Natural killer cell treated with Interleukin-12 subunit alpha and Interleukin-12 subunit beta and Interleukin-15 and Interleukin-18, amount 100 ng/mL, for 72 hours (primary cell): ENCODE results near the gene EN1. TPM values are rescaled to one million over a fixed set of nuclear protein-coding genes. Genes with fewer than 3 reads are reported as not detected.

ENCODE experiments used
- ATAC-seq, 2 donors: fragments of 150-1000 bp; cut with Tn5 transposase in 1 of 2; sonication (Bioruptor Pico), chemical (Tn5 transposase) in 1 of 2; 2 replicates each; pipeline ENCODE4 v1.10.0; 2021
- DNase-seq: peaks from one replicate; pipeline ENCODE4 v3.0.0; 2022; ENCODE audit warnings: low spot score
- H3K27ac Mint-ChIP-seq, 2 donors: 1 replicate in 1 of 2; 2 replicates in 1 of 2; pipeline ENCODE4 v1.8.0; 2022; ENCODE audit warnings: mixed read lengths in 2 of 2, mild to moderate bottlenecking in 1 of 2, moderate library complexity in 1 of 2
- H3K27me3 Mint-ChIP-seq, 2 donors: 1 replicate in 1 of 2; 2 replicates in 1 of 2; pipeline ENCODE4 v1.8.0; 2022; ENCODE audit warnings: mixed read lengths in 2 of 2
- H3K36me3 Mint-ChIP-seq: one replicate; pipeline ENCODE4 v1.8.0; 2022; ENCODE audit warnings: mixed read lengths
- H3K4me1 Mint-ChIP-seq, 2 donors: 1 replicate in 1 of 2; 2 replicates in 1 of 2; pipeline ENCODE4 v1.8.0; 2022; ENCODE audit warnings: low read depth in 2 of 2, mixed read lengths in 2 of 2, mild to moderate bottlenecking in 1 of 2
- H3K4me3 Mint-ChIP-seq: one replicate; pipeline ENCODE4 v1.8.0; 2022; ENCODE audit warnings: mixed read lengths
- H3K9me3 Mint-ChIP-seq: 2 replicates; pipeline ENCODE4 v1.8.0; 2022; ENCODE audit warnings: mixed read lengths
- total RNA-seq, 2 donors: library from RNA; stranded (reverse); gene quantifications; one replicate each; pipeline ENCODE4 v1.2.3, GENCODE V29; 2022

The EN1 gene
- total RNA-seq, 2 donors from 2014 or later = not detected

DNA sequence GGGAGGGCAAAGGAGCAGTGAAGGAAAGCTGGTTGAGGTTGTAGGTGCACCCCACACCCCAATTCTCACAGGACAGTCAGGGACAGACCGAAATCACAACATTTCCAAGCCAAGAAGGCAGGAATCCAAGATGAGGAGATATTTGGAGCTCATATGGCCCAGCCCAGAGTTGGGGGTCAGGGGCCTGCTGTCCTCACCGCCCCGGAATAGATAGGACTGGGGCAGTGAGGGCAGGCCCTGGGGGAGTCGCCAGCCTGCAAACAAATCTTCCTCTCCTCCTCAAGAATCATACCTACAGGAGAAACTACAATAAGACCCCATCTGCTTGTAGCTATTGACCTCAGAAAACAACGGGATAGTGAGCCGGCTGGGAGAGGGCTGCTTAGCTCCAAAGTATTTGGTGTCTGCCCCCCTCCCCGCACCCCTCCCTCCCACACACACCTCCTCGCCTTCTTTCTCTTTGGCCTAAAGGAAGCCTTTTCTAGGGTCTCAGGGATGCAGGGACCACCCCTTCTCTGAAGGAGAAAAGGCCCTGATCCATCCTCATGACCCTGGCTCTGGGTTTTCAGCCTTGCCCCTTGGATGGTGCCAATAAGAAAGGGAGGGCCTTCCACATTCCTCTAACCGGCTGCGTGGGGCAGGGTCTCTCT lies 3.8 kb downstream of the EN1 start:
- Mint-ChIP-seq H3K27me3 (peaks cover 50 to 72% of the 10 kb centered on the region in 2 donors), H3K27ac (no peak overlapping the region), H3K4me3 (peak overlapping the region; percentile 27), H3K36me3 (no peaks in the 10 kb centered on the region), H3K4me1 (peaks cover 11 to 16% of the 10 kb centered on the region in 2 donors), H3K9me3 (no peaks in the 10 kb centered on the region)
- DNase-seq = no peak
- ATAC-seq = no peak

DNA sequence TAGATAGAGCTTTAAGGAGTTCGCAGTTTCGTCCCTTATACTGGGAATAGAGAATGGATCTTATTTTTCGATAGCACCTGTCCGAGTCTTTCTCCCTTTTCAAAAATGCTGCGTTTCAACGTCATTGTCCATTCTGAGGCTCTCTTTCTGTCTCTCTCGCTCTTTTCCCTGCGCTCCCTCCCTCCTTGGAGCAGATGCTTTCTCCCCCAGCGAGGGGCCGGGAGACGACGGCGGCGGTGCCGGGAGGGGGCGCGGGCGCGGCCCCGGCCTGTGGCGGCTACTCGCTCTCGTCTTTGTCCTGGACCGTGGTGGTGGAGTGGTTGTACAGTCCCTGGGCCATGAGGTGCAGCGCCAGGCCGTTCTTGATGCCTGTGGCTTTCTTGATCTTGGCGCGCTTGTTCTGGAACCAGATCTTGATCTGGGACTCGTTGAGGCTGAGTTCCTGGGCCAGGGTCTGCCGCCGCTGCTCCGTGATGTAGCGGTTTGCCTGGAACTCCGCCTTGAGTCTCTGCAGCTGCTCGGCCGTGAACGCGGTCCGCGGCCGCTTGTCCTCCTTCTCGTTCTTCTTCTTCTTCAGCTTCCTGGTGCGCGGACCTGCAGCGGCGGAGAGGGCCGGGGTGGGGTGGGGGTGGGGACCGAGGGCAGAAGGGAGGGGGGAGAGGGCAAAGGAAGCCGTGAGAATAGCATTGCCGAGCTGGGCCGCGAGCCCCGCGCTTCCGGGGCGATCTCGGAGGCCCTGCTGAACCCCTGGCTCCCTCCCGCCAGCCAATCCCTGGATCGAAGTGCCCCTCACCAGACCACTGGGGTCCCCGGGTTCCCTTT lies 4.6 kb downstream of the EN1 start:
- Mint-ChIP-seq H3K27ac (no peak overlapping the region), H3K9me3 (no peaks in the 10 kb centered on the region), H3K27me3 (peaks cover 46 to 71% of the 10 kb centered on the region in 2 donors), H3K4me3 (peak overlapping the region; percentile 85), H3K36me3 (no peaks in the 10 kb centered on the region), H3K4me1 (peaks cover 8 to 14% of the 10 kb centered on the region in 2 donors)
- no peak for DNase-seq
- ATAC-seq = no peak

DNA sequence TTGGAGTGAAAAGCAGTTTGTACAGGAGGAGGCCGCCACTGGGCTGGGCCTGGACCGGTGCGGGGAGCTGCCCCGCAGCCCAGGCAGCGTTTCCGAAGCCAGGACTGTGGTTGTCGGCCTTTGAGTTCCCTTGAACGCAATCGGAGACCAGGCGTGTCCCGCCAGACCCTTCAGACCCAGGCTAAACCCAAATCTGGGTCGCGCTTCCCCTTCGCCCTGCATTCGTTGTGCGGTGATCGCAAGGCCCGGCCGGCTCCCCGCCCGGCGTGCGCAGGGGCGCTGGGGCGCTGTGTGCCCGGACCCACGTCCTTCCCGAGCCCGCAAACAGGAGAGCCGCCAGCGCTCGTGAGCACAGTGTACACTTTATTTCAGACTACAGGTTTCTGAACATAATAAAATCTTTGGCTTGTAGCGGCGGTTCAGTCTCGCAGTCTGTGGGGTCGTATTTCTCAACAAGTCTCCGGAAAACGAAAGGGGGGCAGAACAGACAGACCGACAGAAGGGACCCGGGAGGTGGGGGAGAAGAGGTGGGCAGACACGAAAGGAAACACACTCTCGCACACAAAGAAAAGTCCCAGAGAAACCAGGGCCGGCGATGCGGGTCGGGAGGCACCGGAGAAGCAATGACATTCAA lies 5.5 kb downstream of the EN1 start:
- ATAC-seq = no peak

DNA sequence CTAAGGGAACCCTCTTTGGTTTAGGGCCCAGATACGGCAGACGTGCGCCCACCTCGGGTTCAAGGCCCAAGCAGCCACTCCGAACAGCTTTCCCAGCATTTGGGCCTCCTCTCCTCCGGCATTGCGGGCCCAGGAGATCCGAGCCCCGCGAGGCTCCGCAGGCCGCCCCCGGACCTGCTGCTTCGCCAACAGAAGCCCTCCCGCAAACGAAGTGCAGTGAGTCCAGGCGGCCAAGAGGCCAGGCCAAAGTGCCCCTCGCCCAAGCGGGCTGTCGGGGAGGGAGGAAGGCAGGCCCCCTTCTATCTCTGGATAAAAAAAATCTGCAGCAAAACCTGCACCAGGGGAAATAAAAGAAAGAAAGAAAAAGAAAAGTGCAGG lies 6.0 kb downstream of the EN1 start:
- peaks cover 8 to 14% of the 10 kb centered on the region in 2 donors for H3K4me1 Mint-ChIP-seq
- peaks cover 58 to 82% of the 10 kb centered on the region in 2 donors for H3K27me3 Mint-ChIP-seq
- H3K27ac Mint-ChIP-seq = no peak overlapping the region
- H3K4me3 Mint-ChIP-seq = peak overlapping the region; percentile 85
- DNase-seq (no peak), ATAC-seq (no peak)
- no peaks in the 10 kb centered on the region for H3K36me3 Mint-ChIP-seq
- no peaks in the 10 kb centered on the region for H3K9me3 Mint-ChIP-seq

More for the DNA sequence above, 5.5 kb downstream of the EN1 start:
- no peak overlapping the region for H3K27ac Mint-ChIP-seq
- H3K27me3 Mint-ChIP-seq = peaks cover 54 to 77% of the 10 kb centered on the region in 2 donors
- no peak for DNase-seq
- peaks cover 8 to 14% of the 10 kb centered on the region in 2 donors for H3K4me1 Mint-ChIP-seq
- peak overlapping the region; percentile 85 for H3K4me3 Mint-ChIP-seq
- H3K36me3 Mint-ChIP-seq = no peaks in the 10 kb centered on the region
- no peaks in the 10 kb centered on the region for H3K9me3 Mint-ChIP-seq

DNA sequence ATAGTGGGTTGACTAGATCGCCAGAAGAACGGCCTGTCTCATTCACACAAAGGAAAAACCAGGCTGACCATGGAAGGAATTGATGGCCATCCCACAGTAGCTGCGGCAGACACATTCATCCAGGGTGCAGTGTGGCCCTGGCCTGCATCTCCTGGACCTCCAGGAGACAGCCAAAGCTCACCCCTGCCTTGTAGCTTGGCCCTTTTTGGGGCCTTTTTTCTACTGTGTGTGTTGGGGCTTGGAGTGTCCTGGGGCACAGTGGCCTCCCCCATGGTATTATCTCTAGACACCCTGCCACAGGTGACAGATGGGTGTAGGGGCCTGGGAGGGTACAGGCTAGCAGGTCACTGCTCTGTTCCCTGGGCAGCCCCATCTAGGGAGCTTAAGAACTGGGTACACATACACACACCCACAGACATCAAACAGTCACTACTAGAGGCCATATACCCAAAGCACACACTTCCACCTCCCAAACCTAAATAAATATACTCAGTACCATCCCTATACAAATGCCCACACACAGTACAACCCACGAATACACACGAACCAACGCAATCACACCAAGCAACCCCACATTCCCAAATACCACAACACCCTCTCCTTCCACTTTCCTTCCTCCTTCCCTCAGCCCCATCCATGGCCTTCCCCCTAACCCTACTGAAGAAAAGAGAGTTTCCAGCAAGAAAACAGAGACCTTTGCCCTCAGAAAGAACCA lies 8.6 kb downstream of the EN1 start:
- ATAC-seq (no peak), DNase-seq (no peak)
- no peaks in the 10 kb centered on the region for H3K9me3 Mint-ChIP-seq
- peaks cover 50 to 80% of the 10 kb centered on the region in 2 donors for H3K27me3 Mint-ChIP-seq
- H3K4me1 Mint-ChIP-seq = peaks cover 8 to 11% of the 10 kb centered on the region in 2 donors
- H3K36me3 Mint-ChIP-seq = no peaks in the 10 kb centered on the region
- no peak overlapping the region for H3K4me3 Mint-ChIP-seq
- no peak overlapping the region for H3K27ac Mint-ChIP-seq

DNA sequence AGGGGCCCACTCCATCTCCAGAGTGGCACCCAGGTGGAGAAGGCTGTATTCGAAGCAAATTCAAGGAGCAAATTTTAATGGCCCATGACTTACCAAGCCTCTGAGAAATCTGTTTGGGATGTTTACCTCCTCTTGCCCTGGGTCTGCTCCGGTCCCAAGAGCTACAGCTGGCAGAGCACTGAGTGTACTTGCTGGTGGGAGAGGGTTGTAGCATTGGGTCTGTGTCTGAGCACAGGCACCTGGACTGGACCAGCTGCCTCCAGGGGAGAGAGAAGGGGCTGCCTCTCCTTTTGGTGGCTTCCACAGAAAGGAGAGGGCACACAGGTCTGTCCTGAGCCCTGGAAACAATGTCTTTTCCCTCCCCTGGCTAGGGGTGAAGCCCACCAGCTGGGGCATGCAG lies 9.8 kb downstream of the EN1 start:
- Mint-ChIP-seq H3K4me3 (no peak overlapping the region), H3K27me3 (peaks cover 54 to 69% of the 10 kb centered on the region in 2 donors), H3K4me1 (peaks cover 7 to 8% of the 10 kb centered on the region in 2 donors), H3K9me3 (no peaks in the 10 kb centered on the region), H3K36me3 (no peaks in the 10 kb centered on the region), H3K27ac (no peak overlapping the region)
- peak in 1 of 2 donors; percentile 4 for ATAC-seq
- no peak for DNase-seq

DNA sequence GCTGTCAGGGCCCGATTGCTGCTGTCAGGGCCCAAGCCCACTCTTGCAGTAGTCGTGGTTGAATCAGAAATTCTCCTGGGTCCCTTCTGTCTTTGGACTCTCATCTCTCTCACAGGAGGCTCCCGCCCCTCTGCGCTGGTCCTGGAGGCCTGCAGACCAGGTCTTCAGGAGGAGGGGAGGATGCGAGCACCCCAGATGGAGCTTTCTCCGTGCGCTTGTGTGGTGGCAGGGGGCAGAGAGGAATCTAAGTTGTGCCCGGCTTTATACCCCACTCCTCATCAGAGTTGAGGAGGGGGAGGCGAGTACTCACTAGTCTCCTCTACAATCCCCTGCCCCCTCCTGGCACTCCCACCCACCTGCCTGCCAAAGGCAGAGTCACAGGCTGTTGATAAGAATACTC lies 10.4 kb downstream of the EN1 start:
- peaks cover 54 to 68% of the 10 kb centered on the region in 2 donors for H3K27me3 Mint-ChIP-seq
- DNase-seq = no peak
- H3K36me3 Mint-ChIP-seq = no peaks in the 10 kb centered on the region
- no peak overlapping the region for H3K4me3 Mint-ChIP-seq
- no peak overlapping the region for H3K27ac Mint-ChIP-seq
- peaks cover 4% of the 10 kb centered on the region in 2 donors for H3K4me1 Mint-ChIP-seq
- H3K9me3 Mint-ChIP-seq = no peaks in the 10 kb centered on the region
- ATAC-seq = no peak

DNA sequence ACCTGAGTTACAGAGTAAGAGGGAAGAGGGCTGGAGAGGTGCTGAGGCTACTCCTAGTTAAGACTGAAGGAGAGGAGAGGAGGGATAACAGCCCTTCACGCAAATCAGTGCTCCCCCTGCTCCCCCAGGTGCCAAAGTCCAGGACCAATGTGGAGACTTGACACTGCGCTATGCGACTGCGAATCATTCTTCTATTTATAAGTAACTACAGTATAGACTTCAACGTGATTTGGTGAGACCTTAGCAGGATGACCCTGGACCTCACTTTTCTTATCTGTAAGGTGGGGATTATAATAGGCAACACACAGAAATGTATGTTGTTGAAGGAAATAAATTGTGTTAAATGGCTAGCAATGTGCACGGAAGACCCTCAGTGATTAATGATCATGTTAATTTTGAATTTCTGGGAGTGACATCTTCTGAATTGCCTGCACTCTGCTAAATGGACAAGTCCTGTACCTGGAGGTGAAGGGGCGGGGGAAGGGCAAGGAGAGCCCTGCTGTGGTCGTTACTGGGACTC lies 11.0 kb downstream of the EN1 start:
- Mint-ChIP-seq H3K27ac (no peak overlapping the region), H3K9me3 (no peaks in the 10 kb centered on the region), H3K36me3 (no peaks in the 10 kb centered on the region), H3K4me1 (peaks cover 0 to 3% of the 10 kb centered on the region in 2 donors), H3K4me3 (peak overlapping the region; percentile 8), H3K27me3 (peaks cover 53 to 65% of the 10 kb centered on the region in 2 donors)
- DNase-seq (no peak), ATAC-seq (no peak)

DNA sequence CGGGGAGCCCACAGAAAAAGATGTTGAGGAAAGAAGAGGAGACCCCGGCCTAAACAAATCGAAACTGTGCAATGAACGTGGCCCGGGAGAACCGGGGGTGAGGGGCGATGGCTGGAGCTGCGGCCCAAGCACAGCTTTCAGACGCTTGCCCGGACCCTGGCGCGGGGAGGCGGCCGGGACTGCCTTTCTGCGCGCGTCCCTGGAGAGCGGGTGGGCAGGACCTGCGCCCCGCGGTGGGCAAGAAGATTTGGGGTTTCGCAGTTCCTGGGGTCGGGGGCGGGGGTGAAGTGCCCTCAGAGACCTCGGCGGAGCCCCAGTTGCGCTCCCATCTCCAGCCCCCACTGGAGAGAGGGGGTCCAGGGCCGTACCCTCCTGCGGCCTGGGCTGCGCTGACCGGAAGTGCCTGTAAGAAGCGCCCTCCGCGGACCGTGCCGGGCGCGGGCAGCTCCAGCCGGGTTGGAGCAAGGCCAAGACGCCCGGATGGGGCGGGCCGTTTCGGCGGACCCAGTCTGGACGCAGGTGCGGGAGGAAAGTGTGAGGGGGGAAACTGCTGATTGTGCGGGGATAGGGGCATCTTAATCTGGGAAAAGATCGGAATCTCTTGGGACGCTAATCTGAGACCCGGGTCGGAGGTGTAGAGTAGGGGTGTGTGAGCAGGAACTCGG lies 11.6 kb downstream of the EN1 start:
- DNase-seq (no peak), ATAC-seq (no peak)
- peaks cover 50 to 66% of the 10 kb centered on the region in 2 donors for H3K27me3 Mint-ChIP-seq
- no peaks in the 10 kb centered on the region for H3K36me3 Mint-ChIP-seq
- peak overlapping the region; percentile 44 for H3K4me3 Mint-ChIP-seq
- H3K9me3 Mint-ChIP-seq = no peaks in the 10 kb centered on the region
- H3K27ac Mint-ChIP-seq = no peak overlapping the region
- peaks cover 0 to 3% of the 10 kb centered on the region in 2 donors for H3K4me1 Mint-ChIP-seq

DNA sequence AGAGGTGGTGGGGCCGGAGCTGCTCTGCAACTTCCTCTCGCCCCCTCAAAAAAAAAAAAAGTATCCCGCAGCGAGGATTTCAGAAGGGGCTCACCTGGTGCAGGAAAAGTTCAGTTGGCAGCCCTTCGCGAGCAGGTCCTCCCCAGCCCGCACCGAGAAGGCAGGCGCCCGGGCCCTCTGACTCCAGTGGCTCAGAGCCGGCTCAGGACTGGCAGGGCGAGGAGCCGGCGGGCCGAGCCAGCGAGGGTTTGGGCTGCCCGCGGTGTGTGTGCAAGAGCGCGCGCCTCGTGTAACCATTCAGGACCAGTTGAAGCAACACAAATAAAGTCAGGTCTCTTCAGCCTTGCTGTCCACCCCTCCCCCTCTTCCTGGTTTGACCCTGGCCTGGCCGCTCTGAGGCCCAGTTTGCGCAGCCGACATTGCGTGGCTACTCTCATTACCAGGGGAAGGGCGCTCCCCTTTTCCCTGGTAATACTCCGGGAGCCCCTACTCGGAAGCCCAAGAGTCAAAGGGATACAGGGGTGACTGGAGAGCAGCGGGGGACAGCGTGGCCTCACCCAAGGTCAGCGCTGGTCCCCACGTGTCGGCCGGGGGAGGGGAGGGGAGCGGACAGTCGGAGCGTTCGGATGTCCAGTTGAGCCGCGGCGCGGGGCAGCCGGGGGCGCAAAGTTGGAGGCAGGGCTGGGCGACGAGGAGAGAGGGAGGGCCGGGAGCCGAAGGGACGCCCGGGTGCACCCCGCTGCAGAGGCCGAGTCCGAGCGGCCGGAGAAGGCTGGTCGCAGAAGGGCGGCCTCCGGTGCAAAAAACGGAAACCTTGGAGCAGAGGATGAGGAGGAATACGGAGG lies 12.3 kb downstream of the EN1 start:
- Mint-ChIP-seq H3K4me1 (peaks cover 0 to 3% of the 10 kb centered on the region in 2 donors), H3K9me3 (no peaks in the 10 kb centered on the region), H3K27ac (no peak overlapping the region), H3K36me3 (no peaks in the 10 kb centered on the region), H3K27me3 (peaks cover 49 to 66% of the 10 kb centered on the region in 2 donors), H3K4me3 (peak overlapping the region; percentile 44)
- no peak for DNase-seq
- ATAC-seq = no peak

DNA sequence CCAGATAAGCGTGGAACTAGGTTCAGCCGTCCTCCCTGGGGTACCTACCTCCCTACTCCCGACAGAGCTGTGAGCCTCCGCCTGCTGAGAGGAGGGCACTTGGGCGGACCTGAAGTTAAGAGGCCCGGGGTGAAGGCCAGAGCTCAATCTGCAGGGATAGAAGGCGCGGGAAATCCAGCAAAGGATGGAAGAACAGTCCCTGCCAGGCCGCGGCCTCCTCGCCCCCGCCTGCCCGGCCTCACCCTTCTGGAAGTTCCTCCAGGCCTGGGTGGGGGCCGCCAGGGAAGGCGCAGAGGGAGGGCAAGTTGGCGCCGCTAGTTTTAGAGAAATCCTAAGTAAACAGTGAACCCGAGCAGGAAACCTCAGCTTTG lies 13.0 kb downstream of the EN1 start:
- H3K27ac Mint-ChIP-seq = no peak overlapping the region
- H3K36me3 Mint-ChIP-seq = no peaks in the 10 kb centered on the region
- peaks cover 47 to 65% of the 10 kb centered on the region in 2 donors for H3K27me3 Mint-ChIP-seq
- no peaks in the 10 kb centered on the region for H3K9me3 Mint-ChIP-seq
- no peak for ATAC-seq
- DNase-seq = no peak
- peaks cover 0 to 3% of the 10 kb centered on the region in 2 donors for H3K4me1 Mint-ChIP-seq
- no peak overlapping the region for H3K4me3 Mint-ChIP-seq

DNA sequence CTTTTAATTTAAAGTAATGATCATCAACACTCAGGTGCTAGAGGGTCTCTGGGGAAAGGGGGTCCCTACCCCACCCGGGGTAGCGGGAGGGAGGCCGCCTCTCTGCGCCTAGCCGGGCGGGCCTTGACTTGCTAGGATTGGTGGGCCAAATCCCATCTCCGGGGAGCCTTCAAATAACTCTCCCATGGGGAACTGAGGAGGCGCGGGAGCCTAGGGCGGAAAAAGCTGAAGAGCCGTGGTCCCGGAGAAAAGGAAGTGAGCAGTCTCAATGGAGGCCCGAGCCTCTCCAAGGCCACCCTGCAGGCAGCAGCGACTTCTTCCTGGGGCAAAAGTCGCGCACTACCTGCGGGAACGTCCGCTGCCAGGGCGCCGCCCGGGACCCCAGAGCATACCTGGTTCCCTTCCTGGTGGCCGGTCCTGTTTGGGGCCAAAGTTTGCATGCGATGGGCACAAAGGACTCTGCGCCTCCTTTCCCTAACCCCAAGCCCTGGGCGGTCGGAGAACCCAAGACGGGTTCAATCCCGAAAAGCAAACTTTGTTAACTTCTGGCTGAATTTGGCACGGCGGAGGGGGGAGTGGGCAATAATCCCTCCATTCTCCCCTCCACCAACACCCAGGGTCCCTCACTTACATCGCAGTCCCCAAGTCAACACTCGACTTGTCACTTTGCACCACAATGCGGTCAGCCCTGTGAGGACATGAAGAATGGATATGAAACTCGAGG lies 13.6 kb downstream of the EN1 start:
- no peak overlapping the region for H3K27ac Mint-ChIP-seq
- ATAC-seq (no peak), DNase-seq (no peak)
- H3K4me3 Mint-ChIP-seq = no peak overlapping the region
- H3K36me3 Mint-ChIP-seq = no peaks in the 10 kb centered on the region
- H3K27me3 Mint-ChIP-seq = peaks cover 44 to 63% of the 10 kb centered on the region in 2 donors
- H3K9me3 Mint-ChIP-seq = no peaks in the 10 kb centered on the region
- H3K4me1 Mint-ChIP-seq = peaks cover 0 to 3% of the 10 kb centered on the region in 2 donors
